Vagina (tissue), 2 donors: ENCODE data around the gene UPP2. TPM values are rescaled to one million over a fixed set of nuclear protein-coding genes. Genes with fewer than 3 reads are reported as not detected.

Experiments
- DNase-seq, 2 donors: peaks; one replicate each; pipeline ENCODE4 v3.0.0-alpha.2; 2017; ENCODE audit errors: extremely low spot score in 2 of 2
- H3K27ac ChIP-seq: fragments of 200-600 bp; sonication (generic); one replicate; pipeline ENCODE4 v1.5.1; 2019
- H3K27me3 ChIP-seq: fragments of 200-600 bp; sonication (generic); one replicate; pipeline ENCODE4 v1.5.1; 2019
- H3K36me3 ChIP-seq, 2 donors: fragments of 200-600 bp; sonication (generic); one replicate each; pipeline ENCODE4 v1.5.1; 2017 to 2019
- H3K4me1 ChIP-seq: fragments of 200-600 bp; sonication (generic); one replicate; pipeline ENCODE4 v1.5.1; 2019
- H3K4me3 ChIP-seq, 2 donors: fragments of 200-600 bp; sonication (generic); 1 replicate in 1 of 2; 2 replicates in 1 of 2; pipeline ENCODE4 v1.5.1; 2016 to 2019
- H3K9me3 ChIP-seq: fragments of 200-600 bp; sonication (generic); one replicate; pipeline ENCODE4 v1.5.1; 2019
- POLR2A ChIP-seq, 2 donors: fragments of 450-650 bp; IDR thresholded peaks; one replicate each; pipeline ENCODE4 v1.6.1; 2017; ENCODE audit warnings: antibody characterized with exemption in 2 of 2, mild to moderate bottlenecking in 2 of 2, moderate library complexity in 2 of 2
- POLR2AphosphoS5 ChIP-seq, 2 donors: sonication (generic); formaldehyde crosslinking; IDR thresholded peaks; one replicate each; pipeline ENCODE4 v1.9.0; 2017; ENCODE audit warnings: antibody characterized with exemption in 2 of 2, mild to moderate bottlenecking in 2 of 2, low read depth in 1 of 2; ENCODE audit not compliant: insufficient read depth in 1 of 2
- intact Hi-C: fragments of 100-400 bp; cut with DNase I; formaldehyde crosslinking; loops from one replicate; pipeline ENCODE4 v1.15.1; 2023
- total RNA-seq: library from RNA; depleted of rRNA; stranded (reverse); fragments of >200 nt; gene quantifications from one replicate; pipeline ENCODE4 v1.2.3, GENCODE V29; 2016
- TF ChIP-seq, protein P1 (sequence below), 3 experiments: fragments of 450-650 bp in 2 of 3; fragments of 200-600 bp in 1 of 3; sonication (generic) in 1 of 3; IDR thresholded peaks; one replicate each; pipeline ENCODE4 v1.5.1; 2017 to 2019; ENCODE audit warnings: antibody characterized with exemption in 3 of 3, mild to moderate bottlenecking in 2 of 3, moderate library complexity in 2 of 3

Gene UPP2
- total RNA-seq, 1 donor from 2014 or later = not detected

DNA sequence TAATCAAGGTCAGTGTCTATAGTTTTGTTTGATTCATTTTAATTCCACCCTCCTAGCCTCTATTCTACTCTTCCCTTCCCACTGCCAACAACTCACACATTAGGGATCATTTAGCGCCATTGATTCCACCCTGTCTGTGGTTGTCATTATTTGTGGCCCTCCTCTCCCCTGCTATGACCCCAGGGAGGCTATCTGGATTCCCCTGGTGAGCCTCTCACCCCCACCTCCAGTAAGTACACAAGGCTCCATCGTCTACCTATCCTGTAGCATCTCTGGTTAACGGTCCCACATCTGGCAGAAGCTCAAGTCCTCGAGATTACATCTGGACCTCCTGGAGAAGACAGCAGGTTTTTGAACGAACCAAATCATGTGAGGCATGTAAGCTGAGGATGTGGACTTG lies 27.4 kb downstream of the UPP2 start:
- no peak overlapping the region for H3K4me3 ChIP-seq
- no peak for DNase-seq
- H3K9me3 ChIP-seq = no peaks in the 10 kb centered on the region
- no peak overlapping the region for H3K27ac ChIP-seq
- no peak for TF ChIP-seq POLR2A (IDR thresholded peaks at IDR 0.05)
- TF ChIP-seq, protein P1, sequence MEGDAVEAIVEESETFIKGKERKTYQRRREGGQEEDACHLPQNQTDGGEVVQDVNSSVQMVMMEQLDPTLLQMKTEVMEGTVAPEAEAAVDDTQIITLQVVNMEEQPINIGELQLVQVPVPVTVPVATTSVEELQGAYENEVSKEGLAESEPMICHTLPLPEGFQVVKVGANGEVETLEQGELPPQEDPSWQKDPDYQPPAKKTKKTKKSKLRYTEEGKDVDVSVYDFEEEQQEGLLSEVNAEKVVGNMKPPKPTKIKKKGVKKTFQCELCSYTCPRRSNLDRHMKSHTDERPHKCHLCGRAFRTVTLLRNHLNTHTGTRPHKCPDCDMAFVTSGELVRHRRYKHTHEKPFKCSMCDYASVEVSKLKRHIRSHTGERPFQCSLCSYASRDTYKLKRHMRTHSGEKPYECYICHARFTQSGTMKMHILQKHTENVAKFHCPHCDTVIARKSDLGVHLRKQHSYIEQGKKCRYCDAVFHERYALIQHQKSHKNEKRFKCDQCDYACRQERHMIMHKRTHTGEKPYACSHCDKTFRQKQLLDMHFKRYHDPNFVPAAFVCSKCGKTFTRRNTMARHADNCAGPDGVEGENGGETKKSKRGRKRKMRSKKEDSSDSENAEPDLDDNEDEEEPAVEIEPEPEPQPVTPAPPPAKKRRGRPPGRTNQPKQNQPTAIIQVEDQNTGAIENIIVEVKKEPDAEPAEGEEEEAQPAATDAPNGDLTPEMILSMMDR (IDR thresholded peaks at IDR 0.05) = no peak
- no peak for TF ChIP-seq POLR2AphosphoS5 (IDR thresholded peaks at IDR 0.05; ENCODE audit: insufficient read depth in 1 of 2, low read depth in 1 of 2)
- no peaks in the 10 kb centered on the region for H3K36me3 ChIP-seq
- H3K27me3 ChIP-seq = no peaks in the 10 kb centered on the region
- intact Hi-C loops = no loop called here
- H3K4me1 ChIP-seq = peaks cover 10% of the 10 kb centered on the region

DNA sequence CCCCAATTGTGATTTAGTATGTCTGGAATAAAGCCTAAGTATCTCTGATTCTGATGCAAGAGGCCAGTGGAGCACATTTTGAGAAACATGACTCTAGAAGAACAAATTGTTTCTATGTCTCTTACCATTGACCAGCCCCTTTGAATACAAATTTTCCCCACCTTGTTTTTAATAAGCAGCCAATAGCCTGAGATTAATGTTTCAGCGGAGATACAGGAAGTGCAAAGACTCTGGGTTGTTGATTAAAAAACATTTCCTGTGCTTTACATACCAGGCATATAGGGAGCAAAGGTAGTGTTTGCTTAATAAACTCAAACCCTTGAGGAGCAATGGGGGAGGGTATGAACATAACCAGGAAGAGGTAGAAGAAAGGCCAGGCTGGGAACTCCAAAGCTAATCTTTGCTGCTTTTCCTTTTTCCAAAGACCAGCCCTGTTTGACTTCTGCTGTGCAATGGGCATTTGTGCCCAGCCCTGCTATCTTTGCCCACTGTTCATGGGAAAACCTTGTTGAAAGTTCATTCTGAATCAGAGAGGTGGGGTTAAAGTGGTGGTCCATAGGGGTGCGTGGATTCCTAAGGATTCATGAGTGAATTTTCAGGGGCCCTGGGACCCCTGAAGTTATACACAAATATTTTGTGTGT lies 29.3 kb downstream of the UPP2 start:
- Histone ChIP-seq H3K4me3 (no peak overlapping the region), H3K9me3 (no peaks in the 10 kb centered on the region), H3K36me3 (no peaks in the 10 kb centered on the region), H3K27ac (no peak overlapping the region), H3K4me1 (peaks cover 10% of the 10 kb centered on the region), H3K27me3 (no peaks in the 10 kb centered on the region)
- DNase-seq = no peak
- intact Hi-C loops = no loop called here
- TF ChIP-seq POLR2AphosphoS5 (IDR thresholded peaks at IDR 0.05; ENCODE audit: insufficient read depth in 1 of 2, low read depth in 1 of 2) (no peak), POLR2A (IDR thresholded peaks at IDR 0.05) (no peak)
- TF ChIP-seq, protein P1 (IDR thresholded peaks at IDR 0.05) = no peak

DNA sequence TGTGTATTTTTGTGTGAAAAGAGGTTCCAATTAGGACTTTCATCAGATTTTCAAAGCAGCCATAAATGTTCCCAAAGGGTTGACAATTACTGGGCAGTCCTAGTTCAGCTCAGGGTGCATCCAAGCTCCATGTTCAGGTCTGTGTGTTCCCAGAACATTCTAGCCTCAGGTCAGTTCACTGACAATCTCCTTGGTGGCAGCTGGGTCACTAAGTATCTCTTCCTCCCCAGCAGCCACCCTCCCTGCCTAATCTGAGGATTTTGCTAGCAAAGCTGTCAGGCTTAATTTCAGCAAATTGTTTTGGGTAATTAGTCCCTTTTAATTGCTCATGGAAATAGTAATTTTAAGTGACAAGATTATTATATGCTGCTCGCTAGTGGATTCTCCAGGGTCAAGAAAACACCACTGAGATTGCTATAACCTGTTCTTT lies 29.8 kb downstream of the UPP2 start:
- Histone ChIP-seq H3K4me3 (no peak overlapping the region), H3K4me1 (peaks cover 10% of the 10 kb centered on the region), H3K27me3 (no peaks in the 10 kb centered on the region), H3K27ac (no peak overlapping the region), H3K9me3 (no peaks in the 10 kb centered on the region), H3K36me3 (no peaks in the 10 kb centered on the region)
- intact Hi-C loops = no loop called here
- TF ChIP-seq POLR2A (IDR thresholded peaks at IDR 0.05) (no peak), POLR2AphosphoS5 (IDR thresholded peaks at IDR 0.05; ENCODE audit: insufficient read depth in 1 of 2, low read depth in 1 of 2) (no peak)
- TF ChIP-seq, protein P1 (IDR thresholded peaks at IDR 0.05) = no peak
- no peak for DNase-seq

DNA sequence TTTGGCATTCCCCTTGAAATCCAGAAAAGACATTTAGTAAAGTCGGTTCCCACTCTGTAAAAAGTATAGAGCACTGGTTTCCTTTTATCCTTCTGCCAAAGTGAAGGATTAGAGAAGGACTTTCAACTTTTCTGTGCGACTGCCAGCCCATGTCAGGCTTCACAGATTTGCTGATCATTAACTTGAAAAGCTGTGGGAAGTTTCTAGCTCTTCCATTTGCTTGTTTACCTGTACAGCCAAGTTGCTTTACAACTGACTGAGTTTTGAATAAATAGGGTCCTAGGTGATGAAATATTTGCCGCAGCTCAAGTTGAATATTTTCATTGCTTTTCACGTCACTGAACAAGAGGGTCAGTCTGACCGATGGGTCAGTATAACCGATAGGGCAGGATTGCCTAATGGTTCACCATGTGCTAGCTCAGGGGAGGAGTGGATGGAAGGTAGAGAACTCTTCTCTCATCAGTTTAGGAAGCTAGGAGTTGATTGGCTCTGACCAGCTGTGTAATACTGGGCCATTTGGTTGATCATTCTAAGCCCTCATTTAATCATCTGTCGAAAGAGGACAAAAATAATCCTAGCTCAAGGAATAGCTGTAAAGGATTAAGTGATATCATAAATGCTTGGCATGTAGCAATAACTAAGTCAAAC lies 30.4 kb downstream of the UPP2 start:
- intact Hi-C loops = no loop called here
- no peak overlapping the region for H3K27ac ChIP-seq
- DNase-seq = no peak
- no peak overlapping the region for H3K4me3 ChIP-seq
- no peak for TF ChIP-seq POLR2AphosphoS5 (IDR thresholded peaks at IDR 0.05; ENCODE audit: insufficient read depth in 1 of 2, low read depth in 1 of 2)
- TF ChIP-seq, protein P1 (IDR thresholded peaks at IDR 0.05) = no peak
- TF ChIP-seq POLR2A (IDR thresholded peaks at IDR 0.05) = no peak
- H3K4me1 ChIP-seq = peaks cover 10% of the 10 kb centered on the region
- H3K27me3 ChIP-seq = no peaks in the 10 kb centered on the region
- H3K9me3 ChIP-seq = no peaks in the 10 kb centered on the region
- no peaks in the 10 kb centered on the region for H3K36me3 ChIP-seq

DNA sequence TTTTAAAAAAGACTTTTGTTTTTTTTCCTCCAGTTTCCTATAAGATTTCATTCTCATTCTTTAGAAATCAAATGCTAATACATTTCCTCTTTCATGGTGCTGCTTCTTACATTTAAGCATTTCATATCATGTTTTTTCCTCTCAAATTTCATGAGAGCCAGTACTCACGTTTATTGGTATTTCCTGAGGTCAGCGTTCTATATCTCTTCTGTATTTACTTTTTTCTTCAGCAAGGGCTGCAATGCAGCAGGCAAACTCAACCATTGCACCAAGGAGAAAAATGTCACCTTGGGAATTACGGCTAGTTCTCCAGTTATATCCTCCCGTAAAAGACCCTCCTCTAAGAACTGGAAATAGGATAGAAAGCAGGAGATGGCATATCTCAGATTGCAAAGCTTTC lies 32.4 kb downstream of the UPP2 start:
- no peak overlapping the region for H3K27ac ChIP-seq
- H3K27me3 ChIP-seq = no peaks in the 10 kb centered on the region
- no peaks in the 10 kb centered on the region for H3K36me3 ChIP-seq
- TF ChIP-seq, protein P1 (IDR thresholded peaks at IDR 0.05) = no peak
- TF ChIP-seq POLR2A (IDR thresholded peaks at IDR 0.05) (no peak), POLR2AphosphoS5 (IDR thresholded peaks at IDR 0.05; ENCODE audit: insufficient read depth in 1 of 2, low read depth in 1 of 2) (no peak)
- intact Hi-C loops = no loop called here
- H3K9me3 ChIP-seq = no peaks in the 10 kb centered on the region
- peaks cover 10% of the 10 kb centered on the region for H3K4me1 ChIP-seq
- H3K4me3 ChIP-seq = no peak overlapping the region
- DNase-seq = no peak
